Activated CD8-positive, alpha-beta memory T cell treated with anti-CD3 and anti-CD28 coated beads, Interleukin-2, amount 10 ng/mL, durations not matched to agents 7 days and 5 days (primary cell): ENCODE data around the gene HEATR5B. TPM values are rescaled to one million over a fixed set of nuclear protein-coding genes. Genes with fewer than 3 reads are reported as not detected.
"Not testable (repeated sequence)": the region's sequence is repeated elsewhere in the genome, so short reads cannot be mapped to it uniquely, and the experiment has no call there.

ENCODE experiments used
- ATAC-seq: fragments of 150-1000 bp; cut with Tn5 transposase; one replicate; pipeline ENCODE4 v1.10.0; 2021; ENCODE audit warnings: moderate library complexity
- CTCF ChIA-PET: fragments of 350-600 bp; sonication (Branson Sonifier 250); formaldehyde crosslinking; loops from one replicate; lab custom pipeline; 2021; ENCODE audit warnings: antibody characterized with exemption; lab: Charles Lee
- DNase-seq: peaks from one replicate; pipeline ENCODE4 v3.0.0-alpha.2; 2020
- H3K27ac Mint-ChIP-seq: one replicate; pipeline ENCODE4 v1.8.0; 2021; ENCODE audit warnings: mild to moderate bottlenecking, mixed read lengths
- H3K27me3 Mint-ChIP-seq: one replicate; pipeline ENCODE4 v1.8.0; 2021; ENCODE audit warnings: mixed read lengths
- H3K36me3 Mint-ChIP-seq: one replicate; pipeline ENCODE4 v1.8.0; 2021; ENCODE audit warnings: mild to moderate bottlenecking, mixed read lengths
- H3K4me1 Mint-ChIP-seq: one replicate; pipeline ENCODE4 v1.8.0; 2021; ENCODE audit warnings: mixed read lengths
- H3K4me3 Mint-ChIP-seq: one replicate; pipeline ENCODE4 v1.8.0; 2021; ENCODE audit warnings: mild to moderate bottlenecking, moderate library complexity, mixed read lengths
- H3K9me3 Mint-ChIP-seq: one replicate; pipeline ENCODE4 v1.8.0; 2022; ENCODE audit warnings: low read depth, mixed read lengths
- total RNA-seq, 2 experiments: library from RNA; stranded (reverse); gene quantifications; one replicate each; pipeline ENCODE4 v1.2.3, GENCODE V29; 2021

Gene HEATR5B
- total RNA-seq, 2 experiments from 2014 or later, result 14.8 to 15.2 TPM

GRCh38 chr2:36993841-36994620 lies 90.1 kb downstream of the HEATR5B start:
- H3K4me1 Mint-ChIP-seq, result no peaks in the 10 kb centered on the region
- DNase-seq, result no peak
- H3K27ac Mint-ChIP-seq, result no peak overlapping the region
- CTCF ChIA-PET, result no interaction called here
- ATAC-seq, result no peak
- no peaks in the 10 kb centered on the region for H3K27me3 Mint-ChIP-seq
- no peaks in the 10 kb centered on the region for H3K9me3 Mint-ChIP-seq
- H3K36me3 Mint-ChIP-seq, result peaks cover 18% of the 10 kb centered on the region
- no peak overlapping the region for H3K4me3 Mint-ChIP-seq

GRCh38 chr2:36988008-36988407 lies 96.2 kb downstream of the HEATR5B start:
- no peaks in the 10 kb centered on the region for H3K9me3 Mint-ChIP-seq
- no peak overlapping the region for H3K4me3 Mint-ChIP-seq
- CTCF ChIA-PET, result no interaction called here
- H3K4me1 Mint-ChIP-seq, result no peaks in the 10 kb centered on the region
- ATAC-seq (no peak), DNase-seq (no peak)
- H3K36me3 Mint-ChIP-seq, result peaks cover 12% of the 10 kb centered on the region
- no peak overlapping the region for H3K27ac Mint-ChIP-seq
- H3K27me3 Mint-ChIP-seq, result no peaks in the 10 kb centered on the region

GRCh38 chr2:36982467-36982866 lies 101.7 kb downstream of the HEATR5B start:
- ATAC-seq (no peak), DNase-seq (no peak)
- Mint-ChIP-seq H3K27ac (no peak overlapping the region), H3K27me3 (no peaks in the 10 kb centered on the region), H3K4me3 (no peak overlapping the region), H3K4me1 (no peaks in the 10 kb centered on the region), H3K36me3 (peaks cover 12% of the 10 kb centered on the region), H3K9me3 (no peaks in the 10 kb centered on the region)
- CTCF ChIA-PET, result no interaction called here

GRCh38 chr2:36981911-36982310 lies 102.3 kb downstream of the HEATR5B start:
- Mint-ChIP-seq H3K9me3 (no peaks in the 10 kb centered on the region), H3K27ac (no peak overlapping the region), H3K36me3 (peaks cover 12% of the 10 kb centered on the region), H3K4me3 (no peak overlapping the region), H3K4me1 (no peaks in the 10 kb centered on the region), H3K27me3 (no peaks in the 10 kb centered on the region)
- ATAC-seq, result no peak
- DNase-seq, result no peak
- CTCF ChIA-PET, result no interaction called here

- H3K27me3 Mint-ChIP-seq, DNase-seq, H3K4me3 Mint-ChIP-seq, CTCF ChIA-PET, H3K9me3 Mint-ChIP-seq, ATAC-seq, H3K27ac Mint-ChIP-seq, H3K4me1 Mint-ChIP-seq: not testable (repeated sequence)
- peaks cover 12% of the 10 kb centered on the region for H3K36me3 Mint-ChIP-seq
Observed at GRCh38 chr2:36979007-36979406, 105.2 kb downstream of the HEATR5B start.

GRCh38 chr2:36976065-36976464 lies 108.1 kb downstream of the HEATR5B start:
- Mint-ChIP-seq H3K4me3 (no peak overlapping the region), H3K27me3 (no peaks in the 10 kb centered on the region), H3K36me3 (peaks cover 12% of the 10 kb centered on the region), H3K4me1 (no peaks in the 10 kb centered on the region), H3K27ac (no peak overlapping the region), H3K9me3 (no peaks in the 10 kb centered on the region)
- ATAC-seq (no peak), DNase-seq (no peak)
- CTCF ChIA-PET, result no interaction called here

GRCh38 chr2:36975306-36975705 lies 108.9 kb downstream of the HEATR5B start:
- no peaks in the 10 kb centered on the region for H3K27me3 Mint-ChIP-seq
- H3K4me1 Mint-ChIP-seq, result no peaks in the 10 kb centered on the region
- DNase-seq, result no peak
- no peaks in the 10 kb centered on the region for H3K9me3 Mint-ChIP-seq
- peaks cover 10% of the 10 kb centered on the region for H3K36me3 Mint-ChIP-seq
- H3K27ac Mint-ChIP-seq, result no peak overlapping the region
- no peak overlapping the region for H3K4me3 Mint-ChIP-seq
- CTCF ChIA-PET, result no interaction called here
- ATAC-seq, result no peak

- DNase-seq, result no peak
- Mint-ChIP-seq H3K36me3 (peaks cover 4% of the 10 kb centered on the region), H3K27ac (no peak overlapping the region), H3K27me3 (no peaks in the 10 kb centered on the region), H3K9me3 (no peaks in the 10 kb centered on the region), H3K4me1 (peaks cover 5% of the 10 kb centered on the region), H3K4me3 (no peak overlapping the region)
- CTCF ChIA-PET, result no interaction called here
- ATAC-seq, result no peak
Observed at GRCh38 chr2:36973320-36973719, 110.9 kb downstream of the HEATR5B start.

- Mint-ChIP-seq H3K9me3 (no peaks in the 10 kb centered on the region), H3K36me3 (no peaks in the 10 kb centered on the region), H3K4me3 (no peak overlapping the region), H3K27ac (no peak overlapping the region), H3K27me3 (no peaks in the 10 kb centered on the region), H3K4me1 (peaks cover 18% of the 10 kb centered on the region)
- DNase-seq (no peak), ATAC-seq (no peak)
- CTCF ChIA-PET, result interaction anchor here (0.5 kb wide), 1 partner anchor 31 kb away, joined by 3 read pairs; no protein-coding TSS in a partner anchor
Observed at GRCh38 chr2:36971990-36972389, 112.2 kb downstream of the HEATR5B start.

- CTCF ChIA-PET, result interaction anchor here (0.6 to 1.5 kb wide), 2 partner anchors 27 to 182 kb away, joined by 3 to 4 read pairs; no protein-coding TSS in a partner anchor
- ATAC-seq (no peak), DNase-seq (no peak)
- H3K27ac Mint-ChIP-seq, result peak overlapping the region; percentile 96
- H3K36me3 Mint-ChIP-seq, result peaks cover 6% of the 10 kb centered on the region
- peaks cover 37% of the 10 kb centered on the region for H3K4me1 Mint-ChIP-seq
- peak overlapping the region; percentile 93 for H3K4me3 Mint-ChIP-seq
- no peaks in the 10 kb centered on the region for H3K9me3 Mint-ChIP-seq
- no peaks in the 10 kb centered on the region for H3K27me3 Mint-ChIP-seq
Observed at GRCh38 chr2:36967236-36967876, 116.8 kb downstream of the HEATR5B start.

- H3K4me3 Mint-ChIP-seq, result peak within 1 kb of the TSS; percentile 98
- peaks cover 39% of the 10 kb centered on the region for H3K4me1 Mint-ChIP-seq
- peaks cover 11% of the 10 kb centered on the region for H3K36me3 Mint-ChIP-seq
- H3K27me3 Mint-ChIP-seq, result no peaks in the 10 kb centered on the region
- peak; percentile 93 for ATAC-seq
- no peaks in the 10 kb centered on the region for H3K9me3 Mint-ChIP-seq
- DNase-seq, result peak; percentile 97
- peak within 1 kb of the TSS; percentile 96 for H3K27ac Mint-ChIP-seq
- CTCF ChIA-PET, result interaction anchor here (0.8 to 1.5 kb wide), 2 partner anchors 179 to 181 kb away, joined by 3 to 4 read pairs; no protein-coding TSS in a partner anchor
Observed at GRCh38 chr2:36966370-36967235, 117.6 kb downstream of the HEATR5B start, which contains the start of gene STRN. Gene STRN, minus strand, starts transcription at chr2:36966536. Its CDS starts 73 bp downstream, at chr2:36966463.

GRCh38 chr2:36965751-36966369 lies 118.3 kb downstream of the HEATR5B start:
- no peaks in the 10 kb centered on the region for H3K9me3 Mint-ChIP-seq
- ATAC-seq (peak; percentile 27), DNase-seq (peak; percentile 68)
- H3K27ac Mint-ChIP-seq, result peak overlapping the region; percentile 89
- peaks cover 43% of the 10 kb centered on the region for H3K4me1 Mint-ChIP-seq
- no peaks in the 10 kb centered on the region for H3K27me3 Mint-ChIP-seq
- CTCF ChIA-PET, result interaction anchor here (0.8 kb wide), 1 partner anchor 178 kb away, joined by 3 read pairs; no protein-coding TSS in a partner anchor
- peak overlapping the region; percentile 98 for H3K4me3 Mint-ChIP-seq
- H3K36me3 Mint-ChIP-seq, result peaks cover 14% of the 10 kb centered on the region

GRCh38 chr2:36965206-36965605 lies 119.0 kb downstream of the HEATR5B start:
- H3K36me3 Mint-ChIP-seq, result peaks cover 14% of the 10 kb centered on the region
- DNase-seq, result no peak
- no peaks in the 10 kb centered on the region for H3K9me3 Mint-ChIP-seq
- ATAC-seq, result no peak
- H3K27ac Mint-ChIP-seq, result peak overlapping the region; percentile 89
- peaks cover 45% of the 10 kb centered on the region for H3K4me1 Mint-ChIP-seq
- no peaks in the 10 kb centered on the region for H3K27me3 Mint-ChIP-seq
- peak overlapping the region; percentile 98 for H3K4me3 Mint-ChIP-seq
- CTCF ChIA-PET, result no interaction called here
